OCI-LY3 (cell line): ENCODE measurements around the gene NRG2.

Experiments used
- H2AFZ ChIP-seq: fragments of 200-600, 300-600 bp; shearing (Covaris generic); 2 replicates; pipeline ENCODE4 v1.6.0; 2014; ENCODE audit warnings: antibody characterized with exemption, low read depth, low read length
- H3K27ac ChIP-seq: fragments of 200-600, 300-600 bp; sonication (generic); 2 replicates; pipeline ENCODE4 v1.5.1; 2014; ENCODE audit warnings: mild to moderate bottlenecking, low read length, moderate library complexity, mixed read lengths
- H3K27me3 ChIP-seq: fragments of 200-600, 300-600 bp; sonication (generic); 2 replicates; pipeline ENCODE4 v1.6.1; 2014; ENCODE audit warnings: low read depth, low read length, mixed read lengths
- H3K36me3 ChIP-seq: fragments of 200-600, 300-600 bp; sonication (generic); replicated peaks from 2 replicates; pipeline ENCODE3; 2014; ENCODE audit warnings: low read depth, low read length, mixed read lengths
- H3K4me1 ChIP-seq: fragments of 300-600, 200-600 bp; sonication (generic); 2 replicates; pipeline ENCODE4 v1.6.1; 2014; ENCODE audit warnings: low read length, mixed read lengths
- H3K4me2 ChIP-seq: fragments of 200-600, 300-600 bp; sonication (generic); 2 replicates; pipeline ENCODE4 v1.6.1; 2014; ENCODE audit warnings: low read length, mixed read lengths
- H3K4me3 ChIP-seq: fragments of 300-600, 200-600 bp; sonication (generic); 2 replicates; pipeline ENCODE4 v1.5.1; 2014; ENCODE audit warnings: antibody characterized with exemption, mild to moderate bottlenecking, low read length, moderate library complexity
- H3K79me2 ChIP-seq: fragments of 300-600, 200-600 bp; shearing (Covaris generic); 2 replicates; pipeline ENCODE4 v1.6.1; 2014; ENCODE audit warnings: mild to moderate bottlenecking, low read length, mixed read lengths
- H3K9ac ChIP-seq: fragments of 300-600, 200-600 bp; shearing (Covaris generic); 2 replicates; pipeline ENCODE4 v1.6.0; 2014; ENCODE audit warnings: mild to moderate bottlenecking, low read length, moderate library complexity
- H3K9me3 ChIP-seq: fragments of 200-600, 300-600 bp; shearing (Covaris generic); 2 replicates; pipeline ENCODE4 v1.6.1; 2014; ENCODE audit warnings: low read length, mixed read lengths; ENCODE audit not compliant: insufficient read depth
- H4K20me1 ChIP-seq: fragments of 200-600, 300-600 bp; sonication (generic); 2 replicates; pipeline ENCODE4 v1.6.1; 2016; ENCODE audit warnings: low read length, mixed read lengths; ENCODE audit not compliant: insufficient read depth
- CTCF ChIP-seq: fragments of 200-600, 300-600 bp; sonication (generic); IDR thresholded peaks from 2 replicates; pipeline ENCODE4 v1.5.1; 2014; ENCODE audit warnings: antibody characterized with exemption, low read length, low read depth
- EZH2phosphoT487 ChIP-seq: fragments of 200-600 bp; shearing (Covaris generic); IDR thresholded peaks from 2 replicates; pipeline ENCODE4 v1.6.1; 2018; ENCODE audit warnings: antibody characterized with exemption, mixed run types, low read depth

The NRG2 gene

GRCh38 chr5:139841549-139841948 lies 201.6 kb downstream of the NRG2 start:
- no peaks in the 10 kb centered on the region for H3K27me3 ChIP-seq
- TF ChIP-seq CTCF (no peak), EZH2phosphoT487 (no peak)

GRCh38 chr5:139839918-139840317 lies 203.2 kb downstream of the NRG2 start:
- no peak overlapping the region for H3K27ac ChIP-seq
- H3K9ac ChIP-seq, result no peak overlapping the region
- TF ChIP-seq EZH2phosphoT487 (no peak), CTCF (no peak)
- peaks cover 6% of the 10 kb centered on the region; the same call in 1 of the 2 replicates for H3K4me1 ChIP-seq
- H3K79me2 ChIP-seq, result no peaks in the 10 kb centered on the region
- no peaks in the 10 kb centered on the region for H3K36me3 ChIP-seq
- no peaks in the 10 kb centered on the region for H4K20me1 ChIP-seq
- H3K4me2 ChIP-seq, result no peak overlapping the region
- no peaks in the 10 kb centered on the region for H3K27me3 ChIP-seq
- H2AFZ ChIP-seq, result no peak overlapping the region
- H3K4me3 ChIP-seq, result no peak overlapping the region
- H3K9me3 ChIP-seq, result no peaks in the 10 kb centered on the region

More at GRCh38 chr5:139841549-139841948, 201.6 kb downstream of the NRG2 start:
- H3K9ac ChIP-seq, result no peak overlapping the region
- no peak overlapping the region for H2AFZ ChIP-seq
- no peaks in the 10 kb centered on the region for H3K9me3 ChIP-seq
- H3K4me1 ChIP-seq, result peaks cover 6% of the 10 kb centered on the region; the same call in 1 of the 2 replicates
- no peaks in the 10 kb centered on the region for H3K36me3 ChIP-seq
- H3K79me2 ChIP-seq, result no peaks in the 10 kb centered on the region
- no peak overlapping the region for H3K4me2 ChIP-seq
- no peaks in the 10 kb centered on the region for H4K20me1 ChIP-seq
- H3K27ac ChIP-seq, result no peak overlapping the region
- no peak overlapping the region for H3K4me3 ChIP-seq

GRCh38 chr5:139839232-139839815 lies 203.8 kb downstream of the NRG2 start:
- TF ChIP-seq EZH2phosphoT487 (no peak), CTCF (no peak)
- no peak overlapping the region for H3K4me2 ChIP-seq

GRCh38 chr5:139838381-139839197 lies 204.5 kb downstream of the NRG2 start:
- Histone ChIP-seq H3K4me3 (no peak overlapping the region), H3K9ac (no peak overlapping the region), H3K9me3 (no peaks in the 10 kb centered on the region), H3K4me2 (no peak overlapping the region), H3K27me3 (no peaks in the 10 kb centered on the region), H2AFZ (no peak overlapping the region), H3K4me1 (peaks cover under 1% of the 10 kb centered on the region; the same call in 1 of the 2 replicates), H3K36me3 (no peaks in the 10 kb centered on the region), H4K20me1 (no peaks in the 10 kb centered on the region), H3K27ac (no peak overlapping the region), H3K79me2 (no peaks in the 10 kb centered on the region)
- TF ChIP-seq EZH2phosphoT487, result no peak
- no peak for TF ChIP-seq CTCF

More at GRCh38 chr5:139839232-139839815, 203.8 kb downstream of the NRG2 start:
- no peaks in the 10 kb centered on the region for H3K27me3 ChIP-seq
- H3K9ac ChIP-seq, result no peak overlapping the region
- no peak overlapping the region for H3K27ac ChIP-seq
- H3K79me2 ChIP-seq, result no peaks in the 10 kb centered on the region
- H3K36me3 ChIP-seq, result no peaks in the 10 kb centered on the region
- H4K20me1 ChIP-seq, result no peaks in the 10 kb centered on the region
- H3K9me3 ChIP-seq, result no peaks in the 10 kb centered on the region
- H3K4me3 ChIP-seq, result no peak overlapping the region
- H3K4me1 ChIP-seq, result peaks cover 6% of the 10 kb centered on the region; the same call in 1 of the 2 replicates
- H2AFZ ChIP-seq, result no peak overlapping the region
